HG03457 (cell line): ENCODE measurements around the gene CBLL1.
A peak's percentile ranks its signal among the peaks of the same experiment; 100 is the strongest.

Experiments used
- ATAC-seq: cut with Tn5 transposase; IDR thresholded peaks from one replicate; pipeline ENCODE4 v1.9.1; 2021; ENCODE audit warnings: moderate number of reproducible peaks; ENCODE audit not compliant: unreplicated experiment

CBLL1 gene

GRCh38 chr7:107743567-107744344 lies at the start of gene CBLL1:
Gene CBLL1, plus strand, starts transcription at chr7:107744142. Its CDS starts 22 bp downstream, at chr7:107744164.
- ATAC-seq, result peak; percentile 89

- no peak for ATAC-seq
Measured at GRCh38 chr7:107694386-107694785, 49.6 kb upstream of the CBLL1 start.

- ATAC-seq, result no peak
Measured at GRCh38 chr7:107696330-107696946, 47.5 kb upstream of the CBLL1 start.

- no peak for ATAC-seq
Measured at GRCh38 chr7:107697321-107698049, 46.5 kb upstream of the CBLL1 start.

GRCh38 chr7:107700570-107700969 lies 43.4 kb upstream of the CBLL1 start:
- ATAC-seq, result no peak

GRCh38 chr7:107701191-107701590 lies 42.8 kb upstream of the CBLL1 start:
- ATAC-seq, result no peak

- ATAC-seq, result no peak
Measured at GRCh38 chr7:107703219-107703618, 40.7 kb upstream of the CBLL1 start.

GRCh38 chr7:107703872-107704271 lies 40.1 kb upstream of the CBLL1 start:
- ATAC-seq, result no peak

- ATAC-seq, result no peak
Measured at GRCh38 chr7:107708956-107709355, 35.0 kb upstream of the CBLL1 start.

- no peak for ATAC-seq
Measured at GRCh38 chr7:107711301-107711700, 32.6 kb upstream of the CBLL1 start.

GRCh38 chr7:107712025-107712424 lies 31.9 kb upstream of the CBLL1 start:
- no peak for ATAC-seq

GRCh38 chr7:107712896-107713295 lies 31.0 kb upstream of the CBLL1 start:
- ATAC-seq, result no peak

- no peak for ATAC-seq
Measured at GRCh38 chr7:107715531-107715930, 28.4 kb upstream of the CBLL1 start.

- no peak for ATAC-seq
Measured at GRCh38 chr7:107718456-107719193, 25.3 kb upstream of the CBLL1 start.

GRCh38 chr7:107721286-107721685 lies 22.7 kb upstream of the CBLL1 start:
- ATAC-seq, result no peak

- no peak for ATAC-seq
Measured at GRCh38 chr7:107723255-107723654, 20.7 kb upstream of the CBLL1 start.

GRCh38 chr7:107725138-107725740 lies 18.7 kb upstream of the CBLL1 start:
- no peak for ATAC-seq

GRCh38 chr7:107726356-107727130 lies 17.4 kb upstream of the CBLL1 start:
- no peak for ATAC-seq

- ATAC-seq, result no peak
Measured at GRCh38 chr7:107728276-107728675, 15.7 kb upstream of the CBLL1 start.
